HepG2 (cell line): ENCODE results near the gene CTSV. TPM values are rescaled to one million over a fixed set of nuclear protein-coding genes. Genes with fewer than 3 reads are reported as not detected.
A peak's percentile ranks its signal among the peaks of the same experiment; 100 is the strongest.

Source experiments
- DMAP1 ChIP-seq: IDR thresholded peaks from 2 replicates; pipeline ENCODE4 v1.6.1; 2016
- ETV5 ChIP-seq: IDR thresholded peaks from 2 replicates; pipeline ENCODE4 v1.6.1; 2018; ENCODE audit warnings: missing biosample characterization, missing genetic modification reagents, inconsistent platforms, borderline replicate concordance
- FLYWCH1 ChIP-seq: sonication (generic); formaldehyde crosslinking; IDR thresholded peaks from 2 replicates; pipeline ENCODE4 v1.8.1; 2023; ENCODE audit warnings: mild to moderate bottlenecking, missing genetic modification reagents
- FOXP4 ChIP-seq: sonication (generic); formaldehyde crosslinking; IDR thresholded peaks from 2 replicates; pipeline ENCODE4 v1.4.0; 2020; ENCODE audit warnings: missing genetic modification reagents
- GFI1 ChIP-seq: sonication (generic); formaldehyde crosslinking; IDR thresholded peaks from 2 replicates; pipeline ENCODE4 v1.5.0; 2020; ENCODE audit warnings: missing genetic modification reagents, mild to moderate bottlenecking, borderline replicate concordance
- GPBP1L1 ChIP-seq: sonication (generic); formaldehyde crosslinking; IDR thresholded peaks from 2 replicates; pipeline ENCODE4 v1.5.0; 2020; ENCODE audit warnings: mild to moderate bottlenecking, missing genetic modification reagents
- GTF2F1 ChIP-seq: fragments of 150-350 bp; IDR thresholded peaks from 2 replicates; pipeline ENCODE4 v1.6.1; 2014; ENCODE audit warnings: low read length
- HNF4A ChIP-seq: sonication (generic); formaldehyde crosslinking; IDR thresholded peaks from 2 replicates; pipeline ENCODE4 v1.4.0; 2020; ENCODE audit warnings: missing genetic modification reagents
- JUNB ChIP-seq: sonication (generic); formaldehyde crosslinking; IDR thresholded peaks from 2 replicates; pipeline ENCODE4 v1.8.0; 2022; ENCODE audit warnings: missing genetic modification reagents, mild to moderate bottlenecking, borderline replicate concordance
- KLF12 ChIP-seq: sonication (generic); formaldehyde crosslinking; IDR thresholded peaks from 2 replicates; pipeline ENCODE4 v1.4.0; 2020; ENCODE audit warnings: missing genetic modification reagents, borderline replicate concordance
- KMT2A ChIP-seq: sonication (generic); formaldehyde crosslinking; IDR thresholded peaks from 2 replicates; pipeline ENCODE4 v1.4.0; 2020; ENCODE audit warnings: missing genetic modification reagents
- MAZ ChIP-seq, 2 experiments: sonication (generic) in 1 of 2; formaldehyde crosslinking in 1 of 2; IDR thresholded peaks; 2 replicates each; pipeline versions ENCODE4 v1.5.0 to v1.6.1; 2012 to 2020; ENCODE audit warnings: low read depth in 2 of 2, mild to moderate bottlenecking in 2 of 2, borderline replicate concordance in 1 of 2, improper control_type of control experiment in 1 of 2, low read length in 1 of 2, missing genetic modification reagents in 1 of 2, moderate library complexity in 1 of 2
- NCOA2 ChIP-seq: sonication (generic); formaldehyde crosslinking; IDR thresholded peaks from 2 replicates; pipeline ENCODE4 v1.8.0; 2022; ENCODE audit warnings: inconsistent platforms
- NFE2L2 ChIP-seq: fragments of 150-350 bp; IDR thresholded peaks from 2 replicates; pipeline ENCODE4 v1.6.1; 2014; ENCODE audit warnings: low read length
- RBAK ChIP-seq: sonication (generic); formaldehyde crosslinking; IDR thresholded peaks from 2 replicates; pipeline ENCODE4 v1.5.1; 2020; ENCODE audit warnings: mild to moderate bottlenecking, missing genetic modification reagents
- RBM22 ChIP-seq: fragments of 200-400 bp; formaldehyde crosslinking; optimal IDR thresholded peaks from 2 replicates; pipeline ENCODE3; 2017; ENCODE audit warnings: mild to moderate bottlenecking, low read length, moderate library complexity
- RFX5 ChIP-seq: IDR thresholded peaks from 2 replicates; pipeline ENCODE4 v1.6.1; 2011; ENCODE audit warnings: low read depth, low read length, improper control_type of control experiment
- SOX13 ChIP-seq, 3 experiments: fragments of 450-650 bp in 1 of 3; sonication (generic) in 1 of 3; formaldehyde crosslinking in 1 of 3; IDR thresholded peaks in 2 of 3; conservative IDR thresholded peaks in 1 of 3; 2 replicates each; pipeline versions ENCODE4 v1.5.0 to v1.6.1; 2016 to 2020; ENCODE audit warnings: antibody characterized with exemption in 1 of 3, mild to moderate bottlenecking in 1 of 3, missing compliant biosample characterization in 1 of 3, missing genetic modification reagents in 1 of 3, moderate library complexity in 1 of 3
- SYNCRIP ChIP-seq: fragments of 200-400 bp; formaldehyde crosslinking; IDR thresholded peaks from 2 replicates; pipeline ENCODE4 v1.6.1; 2018; ENCODE audit warnings: mild to moderate bottlenecking, low read depth, low read length; ENCODE audit not compliant: insufficient read depth
- TBP ChIP-seq: sonication (generic); formaldehyde crosslinking; IDR thresholded peaks from 2 replicates; pipeline ENCODE4 v1.5.0; 2020; ENCODE audit warnings: missing genetic modification reagents
- TEAD3 ChIP-seq: optimal IDR thresholded peaks from 2 replicates; pipeline ENCODE3; 2016; ENCODE audit warnings: borderline replicate concordance
- ZBTB44 ChIP-seq: sonication (generic); formaldehyde crosslinking; IDR thresholded peaks from 2 replicates; pipeline ENCODE4 v1.4.0; 2020; ENCODE audit warnings: missing genetic modification reagents
- ZMYM2 ChIP-seq: sonication (generic); formaldehyde crosslinking; IDR thresholded peaks from 2 replicates; pipeline ENCODE4 v1.8.0; 2022; ENCODE audit warnings: mild to moderate bottlenecking, missing genetic modification reagents
- ZNF253 ChIP-seq: sonication (generic); formaldehyde crosslinking; IDR thresholded peaks from 2 replicates; pipeline ENCODE4 v1.8.0; 2022; ENCODE audit warnings: mild to moderate bottlenecking, missing genetic modification reagents, borderline replicate concordance
- ZNF468 ChIP-seq: sonication (generic); formaldehyde crosslinking; IDR thresholded peaks from 2 replicates; pipeline ENCODE4 v1.8.0; 2022; ENCODE audit warnings: mild to moderate bottlenecking, moderate library complexity, missing genetic modification reagents
- ZNF562 ChIP-seq: sonication (generic); formaldehyde crosslinking; IDR thresholded peaks from 2 replicates; pipeline ENCODE4 v1.8.0; 2022; ENCODE audit warnings: missing genetic modification reagents, borderline replicate concordance
- polyA plus RNA-seq, 8 experiments: library from polyadenylated mRNA; depleted of rRNA in 3 of 8; stranded (reverse) in 7 of 8; unstranded in 1 of 8; fragments of >200 nt; fragmentation: Illumina TruSeq in 4 of 8; extraction: Trizol in 4 of 8; gene quantifications; 2 replicates each; pipeline versions ENCODE4 v1.2.1 to v1.2.3, GENCODE V29; 2011 to 2016; ENCODE audit warnings: low read depth in 4 of 8, missing spikeins in 1 of 8, mixed read lengths in 1 of 8; ENCODE audit not compliant: insufficient read depth in 1 of 8
- total RNA-seq, 5 experiments: library from RNA; depleted of rRNA; stranded (reverse); fragments of >200 nt; fragmentation: Illumina TruSeq; extraction: Trizol; gene quantifications; 2 replicates each; pipeline ENCODE4 v1.2.3, GENCODE V29; 2016; ENCODE audit warnings: low read depth in 1 of 5

Gene CTSV
- total and polyA plus RNA-seq, 2 of the 13 experiments (the other 11 are each of a cell fraction or from before 2014, with no cell fraction given) = 10.6 to 12.6 TPM

GRCh38 chr9:97075289-97075985 lies 36.5 kb upstream of the CTSV start (continued):
- TF ChIP-seq ZBTB44 (CRISPR knock-in tag) (no peak), GFI1 (CRISPR knock-in tag) (0 out of 2 replicates have a peak, but pooled peaks have one; percentile 24), NCOA2 (CRISPR knock-in tag) (peak; percentile 51), FOXP4 (CRISPR knock-in tag) (peak; percentile 60), SOX13 (IDR thresholded peaks at IDR 0.05) (no peak), SOX13 (CRISPR knock-in tag; conservative IDR thresholded peaks at IDR 0.05 in 1 of 2, IDR thresholded peaks at IDR 0.05 in 1 of 2) (peak in 1 of 2 experiments; percentile 60; a peak in 1 of 4 replicates), RFX5 (no peak), RBAK (CRISPR knock-in tag) (no peak), FLYWCH1 (no peak), GTF2F1 (no peak), TBP (no peak), KLF12 (CRISPR knock-in tag) (no peak), HNF4A (peak; percentile 22; the same call in 1 of the 2 replicates), TEAD3 (CRISPR knock-in tag) (peak; percentile 45), ZNF253 (no peak), ETV5 (CRISPR knock-in tag) (peak; percentile 76; the same call in 1 of the 2 replicates), ZNF562 (CRISPR knock-in tag) (no peak), RBM22 (no peak), ZNF468 (CRISPR knock-in tag) (no peak), NFE2L2 (no peak), SYNCRIP (no peak), GPBP1L1 (CRISPR knock-in tag) (no peak), JUNB (no peak), DMAP1 (no peak), ZMYM2 (CRISPR knock-in tag) (no peak), KMT2A (CRISPR knock-in tag) (no peak), MAZ (IDR thresholded peaks at IDR 0.05; ENCODE audit: borderline replicate concordance, low read depth, low read length) (no peak), MAZ (CRISPR knock-in tag; IDR thresholded peaks at IDR 0.05; ENCODE audit: low read depth) (no peak)
